H1 (cell line): Measurements from ENCODE around the gene CCER1. TPM values are rescaled to one million over a fixed set of nuclear protein-coding genes. Genes with fewer than 3 reads are reported as not detected.

Experiments
- CTCF ChIA-PET: fragments of 300-600 bp; sonication (Branson Sonifier 250); formaldehyde crosslinking; loops from one replicate; lab custom pipeline; 2021; ENCODE audit not compliant: partially characterized antibody; lab: Charles Lee
- POLR2A ChIA-PET: fragments of 300-600 bp; sonication (Branson Sonifier 250); formaldehyde crosslinking; loops from one replicate; lab custom pipeline; 2021; ENCODE audit warnings: inconsistent platforms; ENCODE audit not compliant: partially characterized antibody; lab: Charles Lee
- DNase-seq, 2 experiments: peaks; one replicate each; pipeline versions ENCODE4 v3.0.0 to v3.0.0-alpha.2; 2010 to 2022; ENCODE audit warnings: low spot score in 2 of 2, low read depth in 1 of 2, mixed read lengths in 1 of 2
- FAIRE-seq: peaks from 2 replicates; lab custom pipeline; 2011; peaks lifted over from hg19 to GRCh38; lab: Jason Lieb, UNC
- H2AFZ ChIP-seq: 2 replicates; pipeline ENCODE4 v1.8.1; 2012; ENCODE audit warnings: low read length, inconsistent platforms
- H2AK5ac ChIP-seq: 2 replicates; pipeline ENCODE4 v1.6.1; 2013; ENCODE audit warnings: low read depth, low read length
- H2BK120ac ChIP-seq: replicated peaks from 2 replicates; pipeline ENCODE3; 2013; ENCODE audit warnings: low read depth, low read length, inconsistent platforms
- H2BK12ac ChIP-seq: 2 replicates; pipeline ENCODE4 v1.6.1; 2013; ENCODE audit warnings: low read depth, low read length
- H2BK15ac ChIP-seq: 2 replicates; pipeline ENCODE4 v1.6.1; 2013; ENCODE audit warnings: low read length
- H2BK20ac ChIP-seq: 2 replicates; pipeline ENCODE4 v1.6.1; 2013; ENCODE audit warnings: low read length
- H2BK5ac ChIP-seq: 2 replicates; pipeline ENCODE4 v1.6.1; 2013; ENCODE audit warnings: low read depth, low read length
- H3K14ac ChIP-seq: 2 replicates; pipeline ENCODE4 v1.6.1; 2013; ENCODE audit warnings: inconsistent platforms; ENCODE audit not compliant: insufficient read length
- H3K18ac ChIP-seq: 2 replicates; pipeline ENCODE4 v1.6.1; 2013; ENCODE audit warnings: low read length; ENCODE audit errors: extremely low read depth
- H3K23ac ChIP-seq: 2 replicates; pipeline ENCODE4 v1.6.1; 2013; ENCODE audit warnings: inconsistent platforms; ENCODE audit not compliant: insufficient read length
- H3K23me2 ChIP-seq: 2 replicates; pipeline ENCODE4 v1.6.1; 2013; ENCODE audit warnings: low read depth, low read length
- H3K27ac ChIP-seq: 2 replicates; pipeline ENCODE4 v1.6.1; 2011; ENCODE audit warnings: low read depth, low read length, inconsistent platforms
- H3K27me3 ChIP-seq, 4 experiments: replicated peaks in 1 of 4; 1 replicate in 1 of 4; 2 replicates in 3 of 4; pipeline versions ENCODE4 v1.6.1 to v1.8.1; 2011 to 2013; ENCODE audit warnings: low read length in 3 of 4, mild to moderate bottlenecking in 3 of 4, inconsistent platforms in 2 of 4, mixed read lengths in 2 of 4, moderate library complexity in 1 of 4; ENCODE audit not compliant: control insufficient read depth in 3 of 4, insufficient read depth in 3 of 4; ENCODE audit errors: extremely low read depth in 1 of 4
- H3K36me3 ChIP-seq, 4 experiments: 2 replicates each; pipeline versions ENCODE4 v1.6.1 to v1.8.1; 2011 to 2013; ENCODE audit warnings: mild to moderate bottlenecking in 4 of 4, low read length in 3 of 4, moderate library complexity in 2 of 4, control low read depth in 1 of 4, inconsistent platforms in 1 of 4; ENCODE audit not compliant: insufficient read depth in 4 of 4, control insufficient read depth in 2 of 4
- H3K4ac ChIP-seq: replicated peaks from 2 replicates; pipeline ENCODE3; 2013; ENCODE audit warnings: low read length, low read depth, mixed read lengths, inconsistent platforms; ENCODE audit not compliant: insufficient read length
- H3K4me1 ChIP-seq, 4 experiments: replicated peaks in 1 of 4; 1 replicate in 1 of 4; 2 replicates in 3 of 4; pipeline versions ENCODE4 v1.6.1 to v1.8.1; 2011 to 2013; ENCODE audit warnings: low read length in 3 of 4, inconsistent platforms in 2 of 4, mixed read lengths in 1 of 4; ENCODE audit not compliant: insufficient read depth in 4 of 4, control insufficient read depth in 3 of 4
- H3K4me2 ChIP-seq, 2 experiments: 2 replicates each; pipeline versions ENCODE4 v1.6.1 to v1.8.1; 2011 to 2013; ENCODE audit warnings: low read depth in 2 of 2, low read length in 2 of 2, control low read depth in 1 of 2, inconsistent platforms in 1 of 2, mild to moderate bottlenecking in 1 of 2; ENCODE audit not compliant: insufficient read depth in 1 of 2
- H3K4me3 ChIP-seq, 4 experiments: fragments of 200-600, 300-600 bp in 1 of 4; sonication (generic), shearing (Covaris generic), sonication (Bioruptor Twin) in 1 of 4; 2 replicates each; pipeline versions ENCODE4 v1.5.1 to v1.8.1; 2011 to 2016; ENCODE audit warnings: low read length in 4 of 4, low read depth in 3 of 4, control low read depth in 2 of 4, inconsistent platforms in 2 of 4, mild to moderate bottlenecking in 2 of 4, mixed read lengths in 1 of 4, moderate library complexity in 1 of 4; ENCODE audit not compliant: insufficient read depth in 2 of 4; ENCODE audit errors: extremely low read depth in 1 of 4
- H3K56ac ChIP-seq: replicated peaks from 2 replicates; pipeline ENCODE3; 2013; ENCODE audit warnings: low read depth, mild to moderate bottlenecking, mixed read lengths, low read length, inconsistent platforms; ENCODE audit not compliant: insufficient read length
- H3K79me1 ChIP-seq: 2 replicates; pipeline ENCODE4 v1.6.1; 2013; ENCODE audit warnings: low read depth, low read length, control low read depth
- H3K79me2 ChIP-seq, 2 experiments: 2 replicates each; pipeline versions ENCODE4 v1.6.1 to v1.8.1; 2012 to 2013; ENCODE audit warnings: low read length in 2 of 2, mild to moderate bottlenecking in 2 of 2, inconsistent platforms in 1 of 2; ENCODE audit not compliant: insufficient read depth in 2 of 2, control insufficient read depth in 1 of 2
- H3K9ac ChIP-seq, 4 experiments: replicated peaks in 1 of 4; 1 replicate in 1 of 4; 2 replicates in 3 of 4; pipeline versions ENCODE4 v1.6.1 to v1.8.1; 2011 to 2013; ENCODE audit warnings: low read depth in 3 of 4, low read length in 3 of 4, control low read depth in 2 of 4, mild to moderate bottlenecking in 2 of 4, moderate library complexity in 2 of 4, inconsistent platforms in 1 of 4; ENCODE audit errors: extremely low read depth in 1 of 4
- H3K9me3 ChIP-seq, 2 experiments: 2 replicates each; pipeline versions ENCODE4 v1.6.1 to v1.8.1; 2012 to 2013; ENCODE audit warnings: mild to moderate bottlenecking in 2 of 2, moderate library complexity in 2 of 2, control low read depth in 1 of 2, inconsistent platforms in 1 of 2, low read depth in 1 of 2, low read length in 1 of 2, mixed read lengths in 1 of 2; ENCODE audit not compliant: insufficient read depth in 2 of 2
- H4K20me1 ChIP-seq, 2 experiments: replicated peaks in 1 of 2; 2 replicates each; pipeline versions ENCODE3 to v1.8.1; 2011 to 2013; ENCODE audit warnings: inconsistent platforms in 2 of 2, low read length in 2 of 2, mild to moderate bottlenecking in 1 of 2; ENCODE audit not compliant: insufficient read depth in 2 of 2, control insufficient read depth in 1 of 2
- H4K5ac ChIP-seq: 2 replicates; pipeline ENCODE4 v1.6.1; 2013; ENCODE audit warnings: low read length, low read depth, mixed read lengths, inconsistent platforms; ENCODE audit not compliant: insufficient read length
- H4K8ac ChIP-seq: 2 replicates; pipeline ENCODE4 v1.8.0; 2013; ENCODE audit warnings: mild to moderate bottlenecking, moderate library complexity, low read length, inconsistent platforms; ENCODE audit not compliant: insufficient read depth; ENCODE audit errors: extremely low read depth
- H4K91ac ChIP-seq: replicated peaks from 2 replicates; pipeline ENCODE3; 2013; ENCODE audit warnings: low read length, mixed read lengths, inconsistent platforms; ENCODE audit not compliant: insufficient read length
- CTCF ChIP-seq, 3 experiments: IDR thresholded peaks; 1 replicate in 2 of 3; 2 replicates in 1 of 3; pipeline versions ENCODE4 v1.5.1 to v1.6.1; 2011; ENCODE audit warnings: low read length in 3 of 3, mild to moderate bottlenecking in 3 of 3, inconsistent platforms in 2 of 3, low read depth in 1 of 3, moderate library complexity in 1 of 3; ENCODE audit not compliant: insufficient read depth in 1 of 3; ENCODE audit errors: control extremely low read depth in 1 of 3
- RAD21 ChIP-seq, 2 experiments: IDR thresholded peaks in 1 of 2; conservative IDR thresholded peaks in 1 of 2; 2 replicates each; pipeline ENCODE4 v1.6.1; 2011; ENCODE audit warnings: low read depth in 2 of 2, low read length in 2 of 2, improper control_type of control experiment in 1 of 2, inconsistent platforms in 1 of 2, mild to moderate bottlenecking in 1 of 2, moderate library complexity in 1 of 2
- SP1 ChIP-seq: IDR thresholded peaks from 2 replicates; pipeline ENCODE4 v1.6.1; 2011; ENCODE audit warnings: low read depth, low read length
- WGBS, 2 experiments: shearing (Covaris generic) in 1 of 2; methylation state at CpG; one replicate each; pipeline versions ENCODE4 v1.1.6 to v1.1.7; 2013 to 2015; ENCODE audit warnings: low lambda C conversion rate in 2 of 2, mixed read lengths in 2 of 2, inconsistent platforms in 1 of 2, low coverage in 1 of 2, missing lambda C conversion rate in 1 of 2; ENCODE audit not compliant: insufficient replicate concordance in 2 of 2, insufficient coverage in 1 of 2, insufficient read length in 1 of 2; ENCODE audit errors: extremely low coverage in 1 of 2, missing lambda C conversion rate in 1 of 2; 5-methylcytosine and 5-hydroxymethylcytosine counted together
- polyA plus RNA-seq, 7 experiments: library from polyadenylated mRNA; depleted of rRNA in 3 of 7; stranded (reverse) in 5 of 7; unstranded in 2 of 7; fragments of >200 nt in 5 of 7; fragments of 200-250 nt in 2 of 7; gene quantifications; 1 replicate in 5 of 7; 2 replicates in 1 of 7; 4 replicates in 1 of 7; pipeline versions ENCODE4 v1.2.1 to v1.2.3, GENCODE V29; 2011 to 2013; ENCODE audit warnings: missing spikeins in 2 of 7, mixed read lengths in 2 of 7
- total RNA-seq: library from RNA; stranded (reverse); fragmentation: NEBNext Ultra II Directional; extraction: Animal tissue kit (Norgen Biotek cat#: 25700); gene quantifications from 2 replicates; pipeline ENCODE4 v1.2.1, GENCODE V29; 2021

The CCER1 gene
- total and polyA plus RNA-seq, 2 of the 8 experiments (the other 6 are each of a cell fraction or from before 2014, with no cell fraction given): not detected

GRCh38 chr12:90940872-90941499, 14.0 kb downstream of the CCER1 start:
- WGBS, 2 experiments: 61% methylated on average over 3 of the region's 3 CpGs; no CpG with 5 or more reads in 1 of the 2 experiments
- Histone ChIP-seq H3K4me1 (no peaks in the 10 kb centered on the region), H3K27ac (no peak overlapping the region), H3K9ac (no peak overlapping the region), H3K14ac (no peak overlapping the region), H3K18ac (no peak overlapping the region), H3K27me3 (no peaks in the 10 kb centered on the region), H2BK120ac (no peak overlapping the region), H3K4me2 (no peak overlapping the region), H2BK15ac (no peak overlapping the region), H4K20me1 (no peaks in the 10 kb centered on the region), H3K9me3 (no peaks in the 10 kb centered on the region), H4K8ac (no peak overlapping the region), H3K23me2 (no peaks in the 10 kb centered on the region), H3K4me3 (no peak overlapping the region), H3K23ac (no peak overlapping the region), H3K56ac (no peak overlapping the region), H2BK5ac (no peak overlapping the region), H3K79me1 (no peaks in the 10 kb centered on the region), H3K4ac (no peak overlapping the region), H4K5ac (no peak overlapping the region), H2BK12ac (no peak overlapping the region), H2BK20ac (no peak overlapping the region), H2AFZ (no peak overlapping the region), H3K79me2 (no peaks in the 10 kb centered on the region)
- CTCF ChIA-PET: interaction anchor here (0.6 to 1.8 kb wide), 18 partner anchors 8 to 1401 kb away, joined by 3 to 6 read pairs (median 3); no protein-coding TSS in a partner anchor
- FAIRE-seq (no peak), DNase-seq (no peak)
- TF ChIP-seq RAD21 (IDR thresholded peaks at IDR 0.05 in 1 of 2, conservative IDR thresholded peaks at IDR 0.05 in 1 of 2; ENCODE audit: low read depth in 2 of 2, low read length in 2 of 2) (peak; percentile 68 to 69), SP1 (no peak), CTCF (IDR thresholded peaks at IDR 0.05; ENCODE audit: control extremely low read depth in 1 of 3, insufficient read depth in 1 of 3, low read depth in 1 of 3, low read length in 3 of 3) (peak in 2 of 3 experiments; percentile 47 to 54; a peak in 2 of 4 replicates)
- TF ChIP-seq, all 59 proteins: peak for 2
- POLR2A ChIA-PET: no interaction called here
- Histone ChIP-seq H2AK5ac (no peak overlapping the region), H3K36me3 (no peaks in the 10 kb centered on the region), H4K91ac (no peak overlapping the region)
